Neural progenitor cell (in vitro differentiated cells): ENCODE results near the gene ADRA2B. TPM values are rescaled to one million over a fixed set of nuclear protein-coding genes. Genes with fewer than 3 reads are reported as not detected.

Experiments
- DNase-seq: peaks from one replicate; pipeline ENCODE4 v3.0.0-alpha.2; 2016; ENCODE audit warnings: low spot score
- H2AFZ ChIP-seq: fragments of 200-600 bp; sonication (generic); replicated peaks from 2 replicates; pipeline ENCODE4 v1.6.1; 2016; ENCODE audit warnings: antibody characterized with exemption
- H3F3A ChIP-seq: fragments of 200-600 bp; sonication (generic); 2 replicates; pipeline ENCODE4 v1.6.1; 2016; ENCODE audit warnings: antibody characterized with exemption, low read depth
- H3K27ac ChIP-seq: fragments of 200-600 bp; sonication (generic); 2 replicates; pipeline ENCODE4 v1.5.1; 2016; ENCODE audit warnings: mild to moderate bottlenecking
- H3K27me3 ChIP-seq: fragments of 200-600 bp; sonication (generic); 2 replicates; pipeline ENCODE4 v1.6.1; 2016; ENCODE audit warnings: mild to moderate bottlenecking, moderate library complexity
- H3K36me3 ChIP-seq: fragments of 200-600 bp; sonication (generic); 2 replicates; pipeline ENCODE4 v1.5.1; 2016
- H3K4me1 ChIP-seq: fragments of 200-600 bp; sonication (generic); 2 replicates; pipeline ENCODE4 v1.6.1; 2016; ENCODE audit warnings: mixed run types
- H3K4me2 ChIP-seq: fragments of 200-600 bp; sonication (generic); 2 replicates; pipeline ENCODE4 v1.6.1; 2016
- H3K4me3 ChIP-seq: fragments of 200-600 bp; sonication (generic); 2 replicates; pipeline ENCODE4 v1.5.1; 2016
- H3K79me2 ChIP-seq: fragments of 200-600 bp; sonication (generic); 2 replicates; pipeline ENCODE4 v1.6.1; 2016; ENCODE audit warnings: low read depth
- H3K9ac ChIP-seq: fragments of 200-600 bp; sonication (generic); 2 replicates; pipeline ENCODE4 v1.6.1; 2016
- H3K9me3 ChIP-seq: fragments of 200-600 bp; sonication (generic); 2 replicates; pipeline ENCODE4 v1.5.1; 2016; ENCODE audit warnings: low read depth
- H4K20me1 ChIP-seq: fragments of 200-600 bp; sonication (generic); 2 replicates; pipeline ENCODE4 v1.6.1; 2016; ENCODE audit warnings: low read depth
- H3K27ac Mint-ChIP-seq: 3 replicates; pipeline ENCODE4 v1.8.0; 2021; ENCODE audit warnings: mixed read lengths
- H3K27me3 Mint-ChIP-seq: 2 replicates; pipeline ENCODE4 v1.8.0; 2022; ENCODE audit warnings: low read depth, mild to moderate bottlenecking, inconsistent platforms, moderate library complexity, mixed read lengths; ENCODE audit not compliant: insufficient read depth
- H3K36me3 Mint-ChIP-seq: 3 replicates; pipeline ENCODE4 v1.8.0; 2021; ENCODE audit warnings: mixed read lengths
- H3K4me1 Mint-ChIP-seq: 3 replicates; pipeline ENCODE4 v1.8.0; 2021; ENCODE audit warnings: mixed read lengths
- H3K4me3 Mint-ChIP-seq: 3 replicates; pipeline ENCODE4 v1.8.0; 2021; ENCODE audit warnings: mild to moderate bottlenecking, moderate library complexity, mixed read lengths
- H3K9me3 Mint-ChIP-seq: 3 replicates; pipeline ENCODE4 v1.8.0; 2020; ENCODE audit warnings: mixed read lengths
- CTCF ChIP-seq: fragments of 200-600 bp; sonication (generic); IDR thresholded peaks from 2 replicates; pipeline ENCODE4 v1.5.1; 2017; ENCODE audit warnings: antibody characterized with exemption, mild to moderate bottlenecking
- EZH2 ChIP-seq: fragments of 200-600 bp; sonication (generic); IDR thresholded peaks from 2 replicates; pipeline ENCODE4 v1.6.1; 2017; ENCODE audit warnings: antibody characterized with exemption, mild to moderate bottlenecking, moderate library complexity
- EZH2phosphoT487 ChIP-seq: fragments of 200-600 bp; sonication (generic); IDR thresholded peaks from 2 replicates; pipeline ENCODE4 v1.6.1; 2017; ENCODE audit warnings: antibody characterized with exemption
- total RNA-seq: library from RNA; depleted of rRNA; stranded (reverse); fragments of >200 nt; gene quantifications from 2 replicates; pipeline ENCODE4 v1.2.3, GENCODE V29; 2015; ENCODE audit warnings: low replicate concordance

Gene ADRA2B
- total RNA-seq, 1 donor from 2014 or later, result 3.0 TPM

DNA sequence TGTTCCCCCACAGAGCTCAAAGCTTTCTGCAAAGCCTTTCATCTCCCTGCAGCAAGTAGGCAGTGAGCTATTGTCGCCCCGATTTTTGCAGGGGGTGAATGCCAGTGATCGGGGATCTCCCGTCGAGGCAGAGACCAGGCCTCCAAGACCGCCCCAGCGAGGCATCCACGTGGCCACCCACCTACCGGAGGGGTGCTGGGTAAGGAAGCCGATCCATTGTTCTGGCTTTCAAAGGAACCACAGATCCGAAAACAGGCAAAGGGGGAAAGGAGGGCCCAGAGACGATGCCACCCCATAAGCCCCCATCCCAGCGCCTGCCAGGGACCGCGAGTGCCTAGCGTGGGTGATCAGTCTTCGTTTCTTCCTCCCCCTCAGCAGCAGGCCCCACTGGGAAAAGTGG is 2.4 kb downstream of the ADRA2B start:
- H3K36me3 Mint-ChIP-seq, result peaks cover 5% of the 10 kb centered on the region

GRCh38 chr2:96113367-96113677 is 3.0 kb downstream of the ADRA2B start:
- H3K36me3 Mint-ChIP-seq, result peaks cover 5% of the 10 kb centered on the region
- no peak overlapping the region for H3K27ac ChIP-seq
- H3K4me1 Mint-ChIP-seq, result peaks cover 23% of the 10 kb centered on the region
- H3K79me2 ChIP-seq, result no peaks in the 10 kb centered on the region
- H3K27me3 ChIP-seq, result peaks cover 32% of the 10 kb centered on the region
- H3F3A ChIP-seq, result peaks cover 4% of the 10 kb centered on the region
- no peaks in the 10 kb centered on the region for H3K36me3 ChIP-seq
- peaks cover 17% of the 10 kb centered on the region for H3K4me1 ChIP-seq
- H3K27ac Mint-ChIP-seq, result no peak overlapping the region
- H3K27me3 Mint-ChIP-seq, result peaks cover 19% of the 10 kb centered on the region
- DNase-seq, result no peak
- TF ChIP-seq CTCF (peak; percentile 31), EZH2 (no peak), EZH2phosphoT487 (no peak)
- H4K20me1 ChIP-seq, result no peaks in the 10 kb centered on the region
- H3K4me3 Mint-ChIP-seq, result no peak overlapping the region
- H2AFZ ChIP-seq, result no peak overlapping the region
- H3K4me3 ChIP-seq, result no peak overlapping the region
- H3K9me3 Mint-ChIP-seq, result peaks cover 2% of the 10 kb centered on the region
- H3K9me3 ChIP-seq, result no peaks in the 10 kb centered on the region
- H3K4me2 ChIP-seq, result no peak overlapping the region
- H3K9ac ChIP-seq, result no peak overlapping the region

More for the DNA sequence above, 2.4 kb downstream of the ADRA2B start:
- Histone ChIP-seq H3K36me3 (no peaks in the 10 kb centered on the region), H3K27ac (no peak overlapping the region), H3K9ac (no peak overlapping the region), H3K4me3 (no peak overlapping the region), H3K27me3 (peaks cover 38% of the 10 kb centered on the region), H3K4me1 (peaks cover 11% of the 10 kb centered on the region), H3K4me2 (no peak overlapping the region), H3K79me2 (no peaks in the 10 kb centered on the region), H3F3A (no peaks in the 10 kb centered on the region), H3K9me3 (no peaks in the 10 kb centered on the region), H2AFZ (no peak overlapping the region), H4K20me1 (no peaks in the 10 kb centered on the region)
- H3K27me3 Mint-ChIP-seq, result peaks cover 20% of the 10 kb centered on the region
- H3K27ac Mint-ChIP-seq, result no peak overlapping the region
- H3K9me3 Mint-ChIP-seq, result peaks cover 2% of the 10 kb centered on the region
- DNase-seq, result no peak
- no peak overlapping the region for H3K4me3 Mint-ChIP-seq
- TF ChIP-seq EZH2 (no peak), EZH2phosphoT487 (no peak), CTCF (no peak)
- H3K4me1 Mint-ChIP-seq, result peaks cover 17% of the 10 kb centered on the region

DNA sequence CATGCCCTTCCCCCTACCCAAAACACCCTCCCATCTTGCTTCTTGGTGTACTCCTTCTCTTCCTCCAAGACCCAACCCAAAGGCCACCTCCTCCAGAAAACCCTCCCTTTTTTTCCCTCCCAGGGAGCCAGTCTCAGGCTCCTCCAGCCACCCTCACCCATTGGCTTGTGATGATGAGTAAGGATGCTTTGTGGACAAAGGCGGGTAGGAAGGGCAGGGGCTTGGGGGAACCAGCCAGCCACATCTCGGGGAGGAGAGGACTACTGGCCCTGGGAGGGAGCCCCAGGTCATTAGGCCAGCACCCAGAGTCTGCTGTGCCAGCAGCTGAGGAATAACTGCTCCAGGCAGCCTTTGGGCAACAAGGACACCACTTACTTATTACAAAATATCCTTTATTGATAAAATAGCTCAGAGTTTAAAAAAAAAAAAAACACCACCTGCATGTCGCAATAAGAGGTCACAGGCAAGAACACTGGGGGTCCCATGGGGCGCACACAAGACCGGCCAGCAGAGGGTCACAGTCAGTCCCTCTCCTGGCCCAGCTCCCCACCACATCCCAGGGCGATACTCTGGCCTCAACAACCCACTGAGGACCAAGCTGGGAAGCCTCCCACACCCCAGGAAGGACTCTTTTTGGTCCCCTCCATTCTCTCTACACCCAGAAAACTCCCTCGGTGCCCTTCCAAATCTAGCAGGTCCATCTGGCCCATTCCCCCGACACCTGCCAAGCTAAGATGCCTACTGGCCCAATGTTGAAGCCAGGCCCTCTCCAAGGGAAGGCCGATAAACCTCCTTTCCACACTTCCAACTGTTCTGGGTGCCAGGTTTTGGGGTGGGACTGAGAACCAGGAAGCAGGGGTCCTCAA is 3.6 kb downstream of the ADRA2B start:
- no peak overlapping the region for H3K27ac Mint-ChIP-seq
- TF ChIP-seq EZH2, result no peak
- no peak for TF ChIP-seq CTCF
- no peak for TF ChIP-seq EZH2phosphoT487
- H3K9me3 Mint-ChIP-seq, result peaks cover 2% of the 10 kb centered on the region
- Histone ChIP-seq H3K36me3 (no peaks in the 10 kb centered on the region), H3K4me1 (peaks cover 23% of the 10 kb centered on the region), H3K9me3 (no peaks in the 10 kb centered on the region), H2AFZ (no peak overlapping the region), H4K20me1 (no peaks in the 10 kb centered on the region), H3K79me2 (no peaks in the 10 kb centered on the region), H3K4me2 (no peak overlapping the region), H3F3A (peaks cover 8% of the 10 kb centered on the region), H3K27me3 (peaks cover 26% of the 10 kb centered on the region), H3K27ac (no peak overlapping the region), H3K4me3 (no peak overlapping the region), H3K9ac (no peak overlapping the region)
- peaks cover 29% of the 10 kb centered on the region for H3K4me1 Mint-ChIP-seq
- H3K27me3 Mint-ChIP-seq, result peaks cover 20% of the 10 kb centered on the region
- peaks cover 5% of the 10 kb centered on the region for H3K36me3 Mint-ChIP-seq
- DNase-seq, result no peak
- no peak overlapping the region for H3K4me3 Mint-ChIP-seq
